Muscle layer of duodenum (tissue), 2 donors: Measurements from ENCODE around the gene PFKP.

ENCODE experiments used
- H3K27ac ChIP-seq: one replicate; pipeline ENCODE4 v1.7.0; 2013; ENCODE audit warnings: mild to moderate bottlenecking, low read length
- H3K27me3 ChIP-seq: one replicate; pipeline ENCODE4 v1.7.0; 2013; ENCODE audit warnings: low read depth, mild to moderate bottlenecking, control low read depth, low read length
- H3K36me3 ChIP-seq, 2 donors: one replicate each; pipeline ENCODE4 v1.7.0; 2013; ENCODE audit warnings: low read length in 2 of 2, control low read depth in 1 of 2, mild to moderate bottlenecking in 1 of 2; ENCODE audit not compliant: insufficient read depth in 2 of 2, control insufficient read depth in 1 of 2
- H3K4me1 ChIP-seq, 2 donors: one replicate each; pipeline ENCODE4 v1.7.0; 2013; ENCODE audit warnings: low read length in 2 of 2, mild to moderate bottlenecking in 2 of 2, control low read depth in 1 of 2, moderate library complexity in 1 of 2; ENCODE audit not compliant: insufficient read depth in 2 of 2, control insufficient read depth in 1 of 2
- H3K4me3 ChIP-seq, 2 donors: one replicate each; pipeline ENCODE4 v1.7.0; 2013; ENCODE audit warnings: low read length in 2 of 2, low read depth in 1 of 2, mild to moderate bottlenecking in 1 of 2
- H3K9me3 ChIP-seq, 2 donors: one replicate each; pipeline ENCODE4 v1.7.0; 2013; ENCODE audit warnings: low read length in 2 of 2, control low read depth in 1 of 2, mild to moderate bottlenecking in 1 of 2; ENCODE audit not compliant: control insufficient read depth in 1 of 2
- donor health status: healthy.

Gene PFKP

DNA sequence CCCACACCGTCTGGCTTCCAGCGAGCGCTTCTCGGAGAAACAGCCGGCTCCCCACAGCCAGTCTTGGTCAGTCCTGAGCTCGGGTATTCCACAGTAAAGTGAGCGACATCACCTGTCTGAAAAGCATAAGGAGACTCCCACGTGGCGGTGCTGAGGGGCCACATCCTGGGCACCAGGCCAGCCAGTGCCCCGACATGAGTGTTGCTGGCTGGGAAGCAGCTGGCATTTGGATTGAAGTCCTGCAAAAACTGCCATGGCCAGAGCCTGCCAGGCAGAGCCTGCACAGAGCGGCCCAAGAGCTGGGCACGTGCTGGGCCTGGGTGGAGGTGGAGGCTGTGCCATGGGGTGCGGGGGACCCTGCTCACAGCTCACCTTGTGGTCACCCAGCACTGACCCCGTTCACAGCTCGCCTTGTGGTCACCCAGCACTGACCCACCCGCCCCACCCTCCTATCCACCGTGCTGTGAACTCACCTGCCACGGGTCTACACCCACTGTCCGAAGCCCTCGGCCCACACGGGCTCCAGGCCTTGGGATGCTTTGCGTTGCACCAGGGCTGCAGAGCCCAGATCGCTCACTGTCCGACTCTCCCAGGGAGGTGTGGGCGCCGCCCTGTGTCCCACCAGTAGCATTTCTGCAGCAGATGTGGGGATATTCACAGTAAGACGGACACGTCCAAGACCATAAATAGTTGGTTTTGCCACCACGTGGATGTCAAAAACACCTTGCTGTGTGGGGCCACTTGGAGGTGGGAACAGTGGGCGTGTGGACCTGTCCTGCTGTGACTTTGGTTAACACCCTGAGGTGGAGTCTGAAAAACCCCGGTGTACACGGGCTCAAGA lies 56.4 kb downstream of the PFKP start:
- Histone ChIP-seq H3K36me3 (peaks cover 0 to 25% of the 10 kb centered on the region in 2 donors), H3K27ac (no peak overlapping the region), H3K4me3 (no peak overlapping the region), H3K4me1 (peaks cover 0 to 7% of the 10 kb centered on the region in 2 donors), H3K27me3 (no peaks in the 10 kb centered on the region), H3K9me3 (no peaks in the 10 kb centered on the region)

GRCh38 chr10:3124412-3125175 lies 57.2 kb downstream of the PFKP start:
- Histone ChIP-seq H3K9me3 (no peaks in the 10 kb centered on the region), H3K4me1 (peaks cover 0 to 7% of the 10 kb centered on the region in 2 donors), H3K4me3 (no peak overlapping the region), H3K27ac (no peak overlapping the region), H3K27me3 (no peaks in the 10 kb centered on the region), H3K36me3 (peaks cover 0 to 21% of the 10 kb centered on the region in 2 donors)

GRCh38 chr10:3125527-3126170 lies 58.3 kb downstream of the PFKP start:
- Histone ChIP-seq H3K27ac (no peak overlapping the region), H3K36me3 (peaks cover 6 to 24% of the 10 kb centered on the region in 2 donors), H3K4me1 (peaks cover 0 to 7% of the 10 kb centered on the region in 2 donors), H3K27me3 (no peaks in the 10 kb centered on the region), H3K4me3 (no peak overlapping the region), H3K9me3 (no peaks in the 10 kb centered on the region)

DNA sequence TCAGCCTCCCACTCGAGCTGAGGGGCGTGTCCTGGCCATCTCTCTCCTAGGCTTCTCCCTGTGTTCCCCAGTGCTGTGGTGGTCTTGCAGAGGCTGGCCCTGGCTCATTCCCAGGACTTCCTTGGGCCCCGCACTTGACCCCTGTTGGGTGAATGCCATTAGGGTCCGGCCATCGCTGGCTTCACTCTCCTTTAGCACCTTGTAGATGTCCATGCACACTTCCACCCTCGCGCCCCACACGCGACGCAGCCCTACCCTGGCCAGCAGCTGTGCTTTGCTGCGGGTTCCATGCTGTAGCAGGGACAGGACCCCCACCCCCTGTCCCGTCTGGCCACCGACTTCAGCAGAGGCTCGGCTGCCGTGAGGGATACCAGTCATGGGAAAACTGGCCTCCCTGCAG lies 58.9 kb downstream of the PFKP start:
- Histone ChIP-seq H3K4me3 (no peak overlapping the region), H3K27me3 (no peaks in the 10 kb centered on the region), H3K27ac (no peak overlapping the region), H3K36me3 (peaks cover 6 to 27% of the 10 kb centered on the region in 2 donors), H3K9me3 (no peaks in the 10 kb centered on the region), H3K4me1 (peaks cover 0 to 7% of the 10 kb centered on the region in 2 donors)

GRCh38 chr10:3126741-3127346 lies 59.5 kb downstream of the PFKP start:
- Histone ChIP-seq H3K4me1 (peaks cover 0 to 7% of the 10 kb centered on the region in 2 donors), H3K27me3 (no peaks in the 10 kb centered on the region), H3K4me3 (no peak overlapping the region), H3K36me3 (peaks cover 6 to 31% of the 10 kb centered on the region in 2 donors), H3K9me3 (no peaks in the 10 kb centered on the region), H3K27ac (no peak overlapping the region)

DNA sequence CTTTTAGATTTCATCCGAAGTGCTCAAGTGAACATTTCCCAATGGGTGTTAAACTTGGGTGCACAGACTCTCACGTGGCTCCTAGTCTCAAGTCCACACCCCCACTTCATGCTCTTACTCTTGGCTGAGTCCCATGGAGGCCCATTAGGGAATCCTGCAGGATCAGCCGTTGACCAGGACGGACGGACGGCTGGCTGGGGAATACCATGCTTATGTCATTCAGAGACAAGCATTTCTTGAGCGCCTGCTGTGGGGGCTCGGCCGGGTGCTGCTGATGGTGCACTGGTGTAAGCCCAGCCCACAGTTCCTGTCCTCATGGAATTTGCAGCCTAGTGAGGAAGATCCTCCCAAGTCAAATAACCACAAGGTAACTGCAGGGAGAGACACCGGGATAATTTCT lies 60.6 kb downstream of the PFKP start:
- H3K4me3 ChIP-seq, result no peak overlapping the region
- H3K27ac ChIP-seq, result no peak overlapping the region

GRCh38 chr10:3128379-3129130 lies 61.2 kb downstream of the PFKP start:
- Histone ChIP-seq H3K36me3 (peaks cover 16 to 32% of the 10 kb centered on the region in 2 donors), H3K27me3 (no peaks in the 10 kb centered on the region), H3K27ac (no peak overlapping the region), H3K9me3 (no peaks in the 10 kb centered on the region), H3K4me1 (peaks cover 0 to 7% of the 10 kb centered on the region in 2 donors), H3K4me3 (no peak overlapping the region)

More for the DNA sequence above, 60.6 kb downstream of the PFKP start:
- Histone ChIP-seq H3K27me3 (no peaks in the 10 kb centered on the region), H3K4me1 (peaks cover 0 to 7% of the 10 kb centered on the region in 2 donors), H3K36me3 (peaks cover 14 to 31% of the 10 kb centered on the region in 2 donors), H3K9me3 (no peaks in the 10 kb centered on the region)

DNA sequence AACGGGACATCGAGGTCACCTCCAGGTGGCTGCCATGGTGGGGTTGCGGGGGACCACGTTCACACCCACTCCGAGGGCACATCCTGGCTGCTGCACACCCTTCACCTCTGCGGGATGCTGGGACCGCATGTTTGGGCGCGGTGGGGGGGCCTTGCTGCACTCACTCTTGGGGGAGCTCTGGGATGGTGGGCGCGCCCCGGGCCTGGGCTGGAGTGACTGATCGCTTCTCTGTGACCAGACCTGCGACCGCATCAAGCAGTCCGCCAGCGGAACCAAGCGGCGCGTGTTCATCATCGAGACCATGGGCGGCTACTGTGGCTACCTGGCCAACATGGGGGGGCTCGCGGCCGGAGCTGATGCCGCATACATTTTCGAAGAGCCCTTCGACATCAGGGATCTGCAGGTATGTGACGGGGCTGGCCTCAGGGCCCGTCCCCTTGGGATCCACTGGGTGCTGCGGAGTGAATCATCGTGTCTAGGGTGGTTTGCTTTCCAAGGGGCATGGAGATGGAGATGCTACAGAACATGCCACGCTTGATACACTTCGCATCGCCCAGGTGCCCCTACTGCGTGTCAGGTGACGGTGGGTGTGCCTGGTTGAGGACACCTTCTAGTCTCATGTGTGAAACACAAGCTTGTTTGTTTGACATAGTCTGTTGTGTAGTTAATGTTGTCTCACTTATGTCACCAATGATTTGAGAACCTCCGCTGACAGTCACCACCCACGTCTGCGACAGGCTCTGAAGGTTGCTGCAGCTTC lies 62.4 kb downstream of the PFKP start:
- Histone ChIP-seq H3K27ac (no peak overlapping the region), H3K4me1 (peaks cover 0 to 7% of the 10 kb centered on the region in 2 donors), H3K36me3 (peaks cover 26 to 44% of the 10 kb centered on the region in 2 donors), H3K9me3 (no peaks in the 10 kb centered on the region), H3K27me3 (no peaks in the 10 kb centered on the region), H3K4me3 (no peak overlapping the region)

DNA sequence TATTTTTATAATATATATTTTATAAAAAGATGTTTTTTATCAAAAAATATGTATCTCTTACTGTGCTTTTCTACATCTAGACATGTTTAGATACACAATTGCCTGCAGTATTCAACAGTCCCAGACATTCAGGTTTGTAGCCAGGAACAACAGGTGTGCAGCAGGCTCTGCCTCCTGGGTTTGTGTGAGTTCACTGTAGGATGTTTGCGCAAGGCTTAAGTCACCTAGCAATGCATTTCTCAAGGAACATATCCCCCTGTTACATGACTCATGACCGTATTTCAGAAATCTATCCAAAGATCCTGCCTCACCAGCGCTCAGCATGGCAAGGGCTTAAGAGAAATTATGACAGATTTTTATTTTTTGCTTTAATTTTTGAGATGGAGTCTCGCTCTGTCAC lies 63.8 kb downstream of the PFKP start:
- peaks cover 28 to 57% of the 10 kb centered on the region in 2 donors for H3K36me3 ChIP-seq

More for the DNA sequence above, 63.8 kb downstream of the PFKP start:
- H3K27me3 ChIP-seq, result no peaks in the 10 kb centered on the region
- H3K27ac ChIP-seq, result no peak overlapping the region
- H3K9me3 ChIP-seq, result no peaks in the 10 kb centered on the region
- no peak overlapping the region for H3K4me3 ChIP-seq
- peaks cover 0 to 8% of the 10 kb centered on the region in 2 donors for H3K4me1 ChIP-seq
